Hematopoietic multipotent progenitor cell (in vitro differentiated cells): ENCODE results near the gene TMPRSS7. TPM values are rescaled to one million over a fixed set of nuclear protein-coding genes. Genes with fewer than 3 reads are reported as not detected.
A peak's percentile ranks its signal among the peaks of the same experiment; 100 is the strongest.

Experiments used
- DNase-seq, 3 donors: peaks; one replicate each; pipeline ENCODE4 v3.0.0-alpha.2; 2011 to 2015; ENCODE audit warnings: low read depth in 2 of 3, low spot score in 2 of 3
- total RNA-seq: library from RNA; depleted of rRNA; stranded (reverse); fragments of >200 nt; gene quantifications from one replicate; pipeline ENCODE4 v1.2.3, GENCODE V29; 2012

Gene TMPRSS7, protein sequence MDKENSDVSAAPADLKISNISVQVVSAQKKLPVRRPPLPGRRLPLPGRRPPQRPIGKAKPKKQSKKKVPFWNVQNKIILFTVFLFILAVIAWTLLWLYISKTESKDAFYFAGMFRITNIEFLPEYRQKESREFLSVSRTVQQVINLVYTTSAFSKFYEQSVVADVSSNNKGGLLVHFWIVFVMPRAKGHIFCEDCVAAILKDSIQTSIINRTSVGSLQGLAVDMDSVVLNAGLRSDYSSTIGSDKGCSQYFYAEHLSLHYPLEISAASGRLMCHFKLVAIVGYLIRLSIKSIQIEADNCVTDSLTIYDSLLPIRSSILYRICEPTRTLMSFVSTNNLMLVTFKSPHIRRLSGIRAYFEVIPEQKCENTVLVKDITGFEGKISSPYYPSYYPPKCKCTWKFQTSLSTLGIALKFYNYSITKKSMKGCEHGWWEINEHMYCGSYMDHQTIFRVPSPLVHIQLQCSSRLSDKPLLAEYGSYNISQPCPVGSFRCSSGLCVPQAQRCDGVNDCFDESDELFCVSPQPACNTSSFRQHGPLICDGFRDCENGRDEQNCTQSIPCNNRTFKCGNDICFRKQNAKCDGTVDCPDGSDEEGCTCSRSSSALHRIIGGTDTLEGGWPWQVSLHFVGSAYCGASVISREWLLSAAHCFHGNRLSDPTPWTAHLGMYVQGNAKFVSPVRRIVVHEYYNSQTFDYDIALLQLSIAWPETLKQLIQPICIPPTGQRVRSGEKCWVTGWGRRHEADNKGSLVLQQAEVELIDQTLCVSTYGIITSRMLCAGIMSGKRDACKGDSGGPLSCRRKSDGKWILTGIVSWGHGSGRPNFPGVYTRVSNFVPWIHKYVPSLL
- not detected for total RNA-seq

DNA sequence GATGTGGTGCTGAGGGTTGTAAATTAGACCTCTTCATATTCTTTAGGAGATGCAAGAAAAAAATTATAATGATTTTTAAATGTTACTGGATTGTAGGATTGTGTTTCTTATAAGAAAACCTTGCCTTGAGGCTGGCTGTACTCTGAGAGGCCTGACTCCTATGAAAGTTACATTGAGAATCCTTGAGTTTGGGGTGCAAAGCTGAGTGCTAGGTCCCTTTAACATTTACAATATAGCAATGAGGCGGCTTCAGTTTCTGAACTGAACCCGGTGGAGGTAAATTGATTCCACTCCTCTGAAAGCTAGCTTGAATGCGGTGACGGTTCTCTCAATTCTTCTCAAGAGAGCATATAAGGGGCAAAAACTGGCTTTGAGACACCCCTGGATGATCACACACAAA lies at the start of gene TMPRSS7:
Gene TMPRSS7 (plus strand): TSS at position 301 of the 400 bp plus-strand sequence. CDS start 110 bp downstream, outside the sequence.
- no peak for DNase-seq

DNA sequence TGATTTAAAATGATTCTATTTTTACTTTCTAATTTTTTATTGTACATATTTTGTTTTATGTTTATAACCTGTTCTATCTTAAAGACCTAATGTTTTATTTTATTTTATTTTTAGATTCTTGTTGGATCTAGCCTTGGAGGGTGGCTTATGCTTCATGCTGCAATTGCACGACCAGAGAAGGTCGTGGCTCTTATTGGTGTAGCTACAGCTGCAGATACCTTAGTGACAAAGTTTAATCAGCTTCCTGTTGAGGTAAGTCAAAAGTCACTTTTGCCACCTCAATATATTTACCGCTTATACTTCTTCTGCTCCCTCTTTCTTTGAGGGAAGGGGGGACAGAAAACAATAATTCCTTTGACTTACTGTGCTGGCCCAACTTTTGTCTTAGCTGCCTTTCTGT lies 47.7 kb upstream of the TMPRSS7 start:
- no peak for DNase-seq

DNA sequence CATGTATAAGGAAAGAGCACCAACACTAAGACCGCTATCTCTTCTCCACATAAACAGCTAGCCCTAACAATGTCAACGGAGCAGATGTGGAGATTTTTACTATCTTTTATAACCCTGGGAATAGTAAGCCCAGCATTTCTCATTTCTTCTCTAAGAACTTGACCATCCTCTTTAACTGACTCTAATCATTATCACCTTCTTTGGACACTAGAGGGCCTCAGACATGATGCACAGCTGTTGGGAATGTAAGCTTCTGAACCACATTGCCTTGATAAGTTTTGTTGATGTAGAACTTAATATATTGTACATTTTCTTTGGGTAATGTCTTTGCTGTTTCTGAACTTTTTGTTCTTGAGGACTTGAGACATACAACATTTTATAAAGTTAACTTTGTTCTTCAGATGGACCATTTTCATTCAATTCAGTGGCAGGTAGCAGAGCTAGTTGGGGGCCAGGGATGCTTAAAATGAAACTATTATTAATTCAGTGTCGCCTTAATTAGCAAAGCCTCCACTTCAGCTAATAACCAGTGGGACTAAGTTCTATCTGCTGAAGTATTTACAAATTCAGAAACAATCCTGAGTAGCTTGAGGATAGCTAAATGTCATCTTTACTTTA lies 45.4 kb upstream of the TMPRSS7 start:
- DNase-seq = peak in 2 of 3 donors; percentile 41 to 66

DNA sequence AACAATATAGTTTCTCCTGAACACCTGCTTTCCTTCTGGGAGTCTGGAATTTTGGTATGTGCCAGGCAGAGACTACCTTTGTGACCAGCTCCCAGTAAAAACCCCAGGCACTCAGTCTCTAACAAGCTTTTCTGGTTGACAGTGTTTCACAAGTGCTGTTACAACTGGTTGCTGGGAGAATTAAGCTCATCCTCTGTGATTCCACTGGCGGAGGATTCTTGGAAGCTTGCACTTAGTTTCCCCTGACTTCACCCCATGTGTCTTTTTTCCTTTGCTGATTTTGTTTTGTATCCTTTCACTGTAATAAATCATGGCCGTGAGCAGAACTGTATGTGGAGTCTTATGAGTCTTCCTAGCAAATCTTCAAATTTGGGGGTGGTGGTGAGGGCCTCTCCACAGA lies 41.5 kb upstream of the TMPRSS7 start:
- DNase-seq = no peak

DNA sequence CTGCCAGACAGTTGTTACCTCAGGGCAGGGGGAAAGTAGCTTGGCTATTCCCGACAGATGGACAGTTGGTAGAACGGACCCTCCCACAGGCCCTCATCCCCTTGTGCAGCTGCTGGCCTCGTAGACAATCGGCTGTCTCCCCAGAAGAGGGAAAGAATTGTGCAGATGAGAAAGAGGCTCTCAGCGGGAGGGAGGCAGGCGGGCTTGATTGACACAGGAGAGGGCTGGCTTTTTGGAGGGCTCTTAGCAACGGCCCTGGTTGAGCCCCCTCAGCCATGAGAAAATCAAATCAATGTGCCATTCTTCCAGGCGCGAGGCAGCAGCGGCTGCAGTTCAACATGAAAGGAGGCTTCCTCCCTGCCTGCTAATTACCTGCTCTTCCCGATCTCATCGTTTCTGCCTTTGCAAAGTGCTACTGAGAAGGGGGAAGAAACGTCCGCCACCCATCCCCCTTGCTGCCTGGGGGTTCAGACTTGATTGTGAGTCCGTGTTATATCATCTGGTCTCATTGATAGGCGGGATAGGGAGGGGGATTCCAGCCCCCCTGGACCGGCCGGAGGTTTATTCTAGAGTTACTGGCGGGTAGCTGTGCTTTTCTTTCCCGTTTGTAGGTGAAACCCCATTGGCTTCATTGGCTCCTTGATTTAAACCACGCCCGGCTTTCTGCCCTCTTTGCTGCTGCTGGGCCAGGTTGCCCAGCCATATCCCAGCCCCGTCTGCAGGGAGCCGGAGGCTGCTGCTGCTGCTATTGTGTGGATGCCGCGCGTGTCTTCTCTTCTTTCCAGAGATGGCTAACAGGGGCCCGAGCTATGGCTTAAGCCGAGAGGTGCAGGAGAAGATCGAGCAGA lies 35.7 kb upstream of the TMPRSS7 start, which contains the start of gene TAGLN3:
Gene TAGLN3 (plus strand): TSS at position 287 of the 848 bp plus-strand sequence. CDS start 501 bp downstream, at position 788.
- DNase-seq = peak in 1 of 3 donors; percentile 29

DNA sequence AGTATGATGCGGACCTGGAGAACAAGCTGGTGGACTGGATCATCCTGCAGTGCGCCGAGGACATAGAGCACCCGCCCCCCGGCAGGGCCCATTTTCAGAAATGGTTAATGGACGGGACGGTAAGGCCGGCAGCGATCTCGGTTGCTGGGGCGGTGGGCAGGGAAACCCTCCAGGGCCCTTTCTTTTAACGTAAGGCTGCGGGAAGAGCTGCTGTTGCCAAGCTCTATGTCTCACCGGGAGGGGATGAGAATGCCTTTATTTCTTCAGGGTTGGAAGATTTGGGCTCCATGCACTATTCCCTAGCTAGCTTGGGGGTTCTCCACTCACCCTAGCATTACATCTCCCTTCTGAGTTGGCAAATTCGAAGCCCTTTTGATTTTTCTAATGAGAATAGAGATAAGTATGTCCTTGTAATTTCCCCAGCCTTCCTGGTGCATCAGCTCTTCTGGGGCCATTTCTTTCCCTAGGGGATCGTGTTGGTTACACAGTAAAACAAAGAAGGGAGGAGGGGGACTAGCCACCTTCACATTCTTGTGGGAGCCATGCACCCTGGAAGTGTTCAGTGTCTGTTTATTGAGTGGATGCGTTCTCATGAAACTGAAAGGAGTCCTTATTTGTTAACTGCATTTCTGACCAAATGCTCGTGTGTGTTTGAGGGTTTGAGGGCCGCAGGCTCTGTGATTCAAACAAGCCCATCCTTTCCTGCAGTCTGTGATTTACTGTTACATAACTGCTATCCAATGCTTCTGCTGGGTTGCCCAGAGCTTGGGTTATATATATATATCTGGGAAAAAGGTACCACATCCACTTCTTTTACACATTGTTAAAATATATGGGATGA lies 34.8 kb upstream of the TMPRSS7 start:
- no peak for DNase-seq

DNA sequence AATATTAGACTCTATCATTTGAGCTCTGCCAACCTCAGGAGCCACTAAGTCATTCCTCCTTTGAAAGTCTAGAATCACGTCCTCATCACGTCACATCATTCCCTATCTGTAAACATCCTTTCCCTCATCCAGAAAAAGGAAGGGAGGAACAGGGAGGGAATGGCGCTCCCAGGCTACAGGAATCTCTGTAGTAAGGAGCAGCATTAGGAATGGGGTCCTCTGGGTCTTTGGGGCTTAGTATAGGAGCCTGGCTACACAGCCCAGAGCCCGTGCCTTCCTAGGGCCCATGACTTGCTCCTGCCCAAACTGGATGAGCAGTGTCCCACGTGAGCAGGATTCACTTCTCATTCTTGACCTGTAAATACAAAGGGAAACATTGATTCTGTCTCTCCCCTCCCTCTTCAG lies 34.2 kb upstream of the TMPRSS7 start:
- no peak for DNase-seq

DNA sequence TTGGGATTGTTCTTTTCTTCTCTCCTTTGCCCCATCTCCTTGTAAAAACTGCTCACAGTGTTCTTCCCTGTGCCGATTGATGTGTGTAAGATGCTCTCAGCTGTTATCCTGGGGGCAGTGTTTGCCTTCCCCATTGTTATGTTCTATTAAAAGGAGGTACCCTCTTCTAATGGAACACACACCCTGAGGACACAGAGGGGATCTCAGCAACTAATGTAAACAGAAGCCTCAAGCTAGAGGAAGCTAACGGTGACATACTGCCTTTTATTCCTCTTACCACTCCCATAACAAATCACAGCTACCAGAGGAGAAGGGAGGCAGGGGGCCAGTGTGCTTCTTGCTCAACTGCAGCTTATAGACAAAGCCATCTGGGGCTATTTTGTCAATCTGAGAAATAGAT lies 33.6 kb upstream of the TMPRSS7 start:
- no peak for DNase-seq

DNA sequence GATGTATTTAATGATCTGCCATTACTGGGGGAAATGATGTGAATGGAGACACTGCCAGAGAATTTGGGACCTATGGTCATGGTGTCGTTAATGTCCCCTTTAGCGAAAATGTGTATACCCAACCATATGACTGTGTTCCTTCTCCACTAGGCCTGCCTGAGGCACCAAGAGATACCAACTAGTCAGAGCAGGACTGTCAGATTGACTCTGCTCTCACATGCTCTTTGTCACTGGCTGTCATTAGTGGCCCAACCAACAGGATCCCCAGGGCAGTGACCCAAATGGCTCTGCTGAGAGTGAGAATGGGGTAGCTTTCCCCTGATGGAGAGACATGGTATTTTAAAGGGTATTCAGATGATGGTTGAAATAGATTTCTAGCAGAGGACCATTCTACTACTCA lies 33.0 kb upstream of the TMPRSS7 start:
- no peak for DNase-seq

DNA sequence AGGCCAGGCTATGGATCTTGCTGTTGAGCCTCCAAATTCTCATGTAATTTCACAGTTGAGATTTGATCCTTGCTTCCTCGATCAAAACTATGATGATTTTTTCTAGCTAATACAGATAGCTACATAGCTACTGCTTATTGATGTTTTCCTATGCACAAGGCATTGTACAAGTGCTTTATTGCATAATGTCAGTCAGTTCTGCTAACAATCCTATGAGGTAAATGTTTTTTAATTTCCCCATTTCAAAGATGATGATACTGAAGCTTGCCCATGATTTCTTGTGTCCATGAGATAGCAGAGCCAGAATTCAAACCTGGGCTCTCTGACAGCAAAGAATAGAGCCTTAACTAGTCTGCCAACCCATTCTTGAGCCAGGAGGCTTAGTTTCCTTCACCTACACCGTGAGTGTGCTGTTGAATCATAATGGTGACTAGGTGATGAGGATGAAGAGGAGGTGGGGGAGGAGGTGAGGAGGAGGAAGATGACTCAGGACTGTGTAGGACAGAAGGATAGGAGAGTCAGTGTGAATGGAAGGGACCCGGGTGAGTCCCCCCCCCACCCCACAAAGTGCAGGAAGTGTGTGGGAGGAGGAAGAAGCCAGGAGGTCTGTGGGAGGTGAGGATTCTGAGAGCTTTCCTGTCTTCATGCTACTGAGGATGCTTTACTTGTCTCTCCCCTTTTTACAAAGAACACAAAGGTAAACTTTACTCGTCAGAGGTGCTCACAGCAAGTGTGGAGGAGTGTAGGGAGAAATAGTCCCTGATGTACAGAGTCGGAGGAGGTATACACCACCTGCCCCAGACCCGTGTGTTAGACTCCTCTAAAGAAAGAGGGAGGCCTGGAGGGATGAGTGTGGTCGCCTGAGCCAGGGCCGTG lies 32.2 kb upstream of the TMPRSS7 start:
- DNase-seq = no peak

DNA sequence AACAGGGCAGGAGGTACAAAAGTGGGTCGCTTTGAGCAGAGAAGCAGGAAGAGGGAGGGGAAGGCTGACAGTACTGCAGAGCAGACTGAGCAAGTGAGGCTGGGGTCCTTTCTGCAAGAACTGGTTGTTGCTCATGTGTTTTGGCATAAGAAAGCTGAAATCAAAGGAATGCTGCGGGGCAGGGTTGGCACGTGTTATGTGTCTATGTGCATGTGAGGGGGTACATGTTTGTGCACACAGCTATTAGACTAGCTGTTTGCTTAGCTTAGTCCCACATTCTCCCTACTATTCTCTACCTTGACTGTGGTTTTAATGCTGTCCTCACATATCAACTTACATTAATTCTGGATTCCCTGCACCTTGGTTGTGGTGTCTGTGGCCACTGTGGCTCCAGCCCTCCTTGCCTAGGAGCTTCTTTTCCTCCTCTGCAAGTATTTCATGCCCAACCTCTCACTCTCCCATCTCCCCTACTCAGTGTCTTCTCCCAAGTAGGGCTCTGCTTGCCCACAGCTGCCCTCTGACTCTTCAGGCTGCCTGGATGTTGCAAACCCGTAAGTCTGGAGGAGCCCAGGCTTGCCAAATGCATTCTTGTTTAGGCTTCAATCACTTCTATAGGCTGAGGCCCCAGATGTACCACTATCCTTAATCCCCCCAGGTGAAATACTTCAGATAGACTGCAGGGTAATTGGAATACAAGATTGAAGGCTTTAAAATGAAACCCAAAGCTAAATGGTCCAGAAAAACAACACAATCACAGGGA lies 31.0 kb upstream of the TMPRSS7 start:
- DNase-seq = no peak

DNA sequence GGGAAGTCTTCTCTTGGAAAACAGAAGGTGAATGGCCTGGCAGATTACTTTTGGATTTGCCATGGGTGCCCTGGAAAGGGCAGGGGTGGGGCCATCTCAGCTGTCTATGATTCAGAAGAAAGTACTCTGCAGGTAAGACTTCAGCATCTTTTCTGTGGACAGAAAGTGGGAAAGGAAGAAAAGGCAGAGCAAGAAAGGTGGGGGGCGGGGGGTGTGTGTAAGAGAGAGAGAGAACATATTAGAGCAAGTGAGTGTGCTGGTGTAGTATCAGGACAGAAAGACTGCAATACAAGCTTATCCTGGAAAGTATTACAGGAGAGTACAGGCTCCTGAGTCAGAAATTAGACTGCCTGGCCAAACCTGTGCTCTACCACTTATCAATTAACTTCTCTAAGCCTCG lies 30.3 kb upstream of the TMPRSS7 start:
- DNase-seq = no peak

DNA sequence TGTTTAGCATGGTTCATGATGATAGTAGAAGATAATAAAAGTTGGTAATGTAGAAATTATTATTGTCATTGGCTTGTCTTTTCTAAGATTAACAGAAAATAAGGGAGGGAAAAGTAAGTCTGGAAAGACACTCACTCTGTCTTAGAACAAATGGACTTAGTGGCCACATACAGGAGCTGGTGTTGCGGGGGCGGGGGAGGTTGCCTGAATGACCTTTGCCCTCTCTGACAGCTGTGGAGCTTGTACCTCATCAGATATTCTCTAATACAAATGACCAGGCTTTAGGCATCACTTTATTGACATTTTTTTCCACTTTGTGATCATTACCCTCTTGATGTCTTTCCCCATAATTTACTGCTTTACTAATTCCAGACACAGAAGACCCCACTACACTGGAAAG lies 29.9 kb upstream of the TMPRSS7 start:
- no peak for DNase-seq

DNA sequence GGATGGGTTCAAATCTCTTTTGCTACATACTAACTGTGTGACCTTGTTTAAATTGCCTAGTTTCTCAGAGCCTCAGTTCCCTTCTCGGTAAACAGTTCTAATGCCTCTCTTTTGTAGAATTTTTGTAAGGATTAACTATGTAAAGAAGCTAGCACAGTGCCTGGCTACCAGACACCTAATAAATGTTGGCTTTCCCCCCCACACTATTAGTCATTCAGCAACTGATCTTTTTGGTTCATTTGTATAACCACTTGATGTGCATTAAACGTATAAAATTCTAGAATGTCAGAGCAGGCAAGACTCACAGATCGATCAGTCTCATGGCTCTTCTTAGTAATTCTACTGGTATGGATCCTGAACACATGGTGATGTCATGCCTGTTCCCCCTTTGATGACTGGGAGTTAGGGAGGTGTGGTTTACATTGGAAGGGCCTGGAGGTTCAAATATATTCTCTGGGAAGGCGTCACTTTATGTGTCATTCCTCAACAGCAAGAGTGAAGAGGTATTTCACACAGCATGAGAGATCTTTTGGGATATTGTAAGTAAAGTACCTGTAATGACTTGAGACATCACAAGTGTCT lies 29.4 kb upstream of the TMPRSS7 start:
- DNase-seq = no peak

DNA sequence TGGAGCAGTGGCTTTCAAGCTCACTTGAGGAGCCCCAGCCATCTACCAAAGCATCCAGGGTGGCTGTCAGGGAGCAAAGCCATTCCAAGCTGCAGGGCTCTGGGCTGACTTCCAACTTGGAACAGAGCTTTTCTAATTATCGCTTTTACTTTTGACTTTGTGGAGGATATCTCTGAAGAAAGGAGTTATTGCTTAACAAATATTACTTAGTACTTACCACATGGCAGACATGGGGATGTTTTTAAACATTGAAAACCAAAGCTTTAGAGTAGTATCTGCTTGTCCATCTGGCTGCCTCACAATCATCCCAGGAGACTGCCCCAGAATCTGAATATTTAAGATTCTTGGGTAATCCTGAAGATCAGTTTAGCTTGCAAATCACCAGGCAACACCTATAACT lies 26.9 kb upstream of the TMPRSS7 start:
- no peak for DNase-seq

DNA sequence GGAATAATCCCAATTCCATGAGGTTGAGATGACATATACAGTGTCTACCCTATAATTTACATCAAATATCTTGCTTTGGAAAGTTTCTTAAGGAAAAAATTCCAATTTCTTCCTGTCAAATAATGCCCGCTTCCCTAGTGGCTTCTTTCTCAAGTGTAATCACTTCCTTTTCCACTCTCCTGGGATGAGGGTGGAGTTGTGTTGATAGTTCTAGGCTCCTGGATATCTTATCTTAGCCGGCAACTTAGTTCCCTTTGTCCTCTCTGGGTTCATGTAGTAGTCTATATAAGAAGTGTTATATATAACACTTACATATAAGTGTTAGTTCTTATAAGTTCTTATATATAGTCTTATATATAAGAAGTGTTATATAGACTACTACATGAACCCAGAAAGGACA lies 24.9 kb upstream of the TMPRSS7 start:
- no peak for DNase-seq

DNA sequence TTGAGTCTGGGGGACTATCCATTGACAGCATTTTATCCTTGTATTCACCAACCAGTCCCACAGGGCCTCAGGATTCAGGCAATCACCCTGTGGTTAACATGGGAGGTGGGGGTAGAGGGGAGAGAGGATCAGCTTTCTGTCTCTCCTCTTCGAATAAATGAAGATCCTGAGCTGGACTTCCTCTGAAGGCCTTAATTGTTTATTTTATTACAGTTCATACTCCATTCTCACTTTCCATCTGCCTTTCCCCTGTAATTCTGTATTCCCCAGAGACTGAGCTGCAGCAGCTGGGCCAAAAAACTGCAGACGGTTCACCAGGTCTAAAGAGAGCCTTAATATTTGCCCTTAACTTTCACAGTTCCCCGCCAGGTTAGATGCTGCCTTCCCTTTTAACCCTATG lies 23.9 kb upstream of the TMPRSS7 start:
- DNase-seq = no peak
